ENCODE data around the gene RSPO3. TPM values are rescaled to one million over a fixed set of nuclear protein-coding genes. Genes with fewer than 3 reads are reported as not detected.
"Not testable (repeated sequence)": the region's sequence is repeated elsewhere in the genome, so short reads cannot be mapped to it uniquely, and the experiment has no call there.

RSPO3 gene
- total RNA-seq, 6 donors from 2014 or later, result 0.22 to 6.7 (median 1.4) TPM

GRCh38 chr6:127096167-127096566 is 22.3 kb upstream of the RSPO3 start:
- no peaks in the 10 kb centered on the region for H3K36me3 ChIP-seq
- ATAC-seq (ENCODE audit: low FRiP score in 2 of 2) (no peak), DNase-seq (no peak)
- H3K4me3 ChIP-seq, result no peak overlapping the region
- H3K4me1 ChIP-seq, result no peaks in the 10 kb centered on the region
- WGBS, 2 donors, result 72 to 86% methylated on average over 5 of the region's 5 CpGs
- no peaks in the 10 kb centered on the region for H3K27me3 ChIP-seq
- H3K9me3 ChIP-seq, result no peaks in the 10 kb centered on the region
- no peak for TF ChIP-seq POLR2A (IDR thresholded peaks at IDR 0.05)
- H3K27ac ChIP-seq, result no peak overlapping the region

GRCh38 chr6:127097442-127097841 is 21.0 kb upstream of the RSPO3 start:
- not testable (repeated sequence) for DNase-seq; H3K4me1 ChIP-seq; ATAC-seq (ENCODE audit: low FRiP score in 2 of 2); H3K9me3 ChIP-seq; H3K27me3 ChIP-seq; H3K27ac ChIP-seq; H3K4me3 ChIP-seq; H3K36me3 ChIP-seq
- 87 to 93% methylated on average over 5 of the region's 5 CpGs for WGBS, 2 donors

DNA sequence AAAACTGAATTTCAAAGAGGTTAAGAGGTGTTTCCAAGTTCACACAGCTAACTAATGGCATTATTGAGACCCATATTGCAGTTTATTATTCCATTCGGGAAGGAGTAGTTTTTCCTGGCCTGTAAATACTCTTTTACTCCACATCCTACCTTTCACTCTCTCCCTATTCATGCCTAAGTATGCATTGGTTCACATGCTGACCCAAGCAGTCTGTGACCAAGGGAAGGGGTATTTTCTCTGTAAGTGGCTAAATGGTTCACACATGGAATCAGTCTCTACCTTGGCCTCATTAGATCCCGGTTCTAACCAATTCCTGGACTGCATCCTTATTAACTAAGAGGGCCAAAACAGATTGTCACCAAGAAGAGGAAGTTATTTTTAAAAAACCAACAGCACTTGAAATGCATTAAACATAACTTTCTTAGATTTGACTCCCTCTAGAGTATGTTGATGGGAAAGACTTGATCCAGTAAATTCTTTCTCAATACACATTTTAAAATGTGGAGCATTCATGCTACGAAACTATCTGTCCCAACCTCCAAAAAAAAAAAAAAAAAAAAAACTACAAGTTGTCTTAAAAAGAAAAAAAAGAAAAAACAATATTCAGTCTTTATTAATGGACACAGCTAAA is 17.8 kb upstream of the RSPO3 start:
- no peak for DNase-seq

DNA sequence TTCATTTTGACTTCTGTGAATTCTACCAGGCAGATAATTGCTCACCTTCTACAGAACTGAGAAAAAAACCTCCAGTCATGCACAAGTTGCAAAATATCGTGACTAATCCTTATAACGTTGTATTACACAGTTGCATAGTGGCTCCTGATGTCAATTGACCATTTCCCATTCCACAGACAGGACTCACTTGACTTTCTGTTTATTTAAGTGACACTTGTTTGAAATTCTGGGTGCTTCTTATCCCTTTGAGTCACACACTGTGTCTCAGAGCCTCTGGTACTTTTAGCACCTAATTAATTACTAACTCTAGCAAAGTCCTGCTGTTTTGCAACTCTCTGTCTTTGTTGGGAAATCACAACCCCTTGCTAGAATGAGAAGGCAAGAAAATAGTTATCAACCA is 16.2 kb upstream of the RSPO3 start:
- Histone ChIP-seq H3K9me3 (no peaks in the 10 kb centered on the region), H3K4me1 (peaks cover 0 to 4% (median 2%) of the 10 kb centered on the region in 4 donors), H3K36me3 (no peaks in the 10 kb centered on the region), H3K4me3 (no peak overlapping the region), H3K27me3 (no peaks in the 10 kb centered on the region), H3K27ac (no peak overlapping the region)
- 21 to 32% methylated on average over 2 of the region's 2 CpGs for WGBS, 2 donors
- DNase-seq, result no peak
- TF ChIP-seq POLR2AphosphoS5 (IDR thresholded peaks at IDR 0.05) (peak in 1 of 2 donors; percentile 54), CTCF (IDR thresholded peaks at IDR 0.05) (no peak), EP300 (IDR thresholded peaks at IDR 0.05) (peak in 2 of 4 donors; percentile 1 to 43)
- peak; percentile 63 to 71 for ATAC-seq (ENCODE audit: low FRiP score in 2 of 2)

More for the DNA sequence above, 17.8 kb upstream of the RSPO3 start:
- Histone ChIP-seq H3K4me1 (peaks cover 0 to 4% (median 2%) of the 10 kb centered on the region in 4 donors), H3K4me3 (no peak overlapping the region), H3K36me3 (no peaks in the 10 kb centered on the region), H3K9me3 (no peaks in the 10 kb centered on the region), H3K27ac (no peak overlapping the region), H3K27me3 (no peaks in the 10 kb centered on the region)
- 31 to 39% methylated on average over 3 of the region's 3 CpGs for WGBS, 2 donors
- ATAC-seq (ENCODE audit: low FRiP score in 2 of 2), result peak in 1 of 2 donors; percentile 41
- no peak for TF ChIP-seq POLR2A (IDR thresholded peaks at IDR 0.05)
- TF ChIP-seq CTCF (IDR thresholded peaks at IDR 0.05), result peak in 4 of 6 experiments; percentile 10 to 30 (median 16)

GRCh38 chr6:127102859-127103258 is 15.6 kb upstream of the RSPO3 start:
- Histone ChIP-seq H3K27me3 (no peaks in the 10 kb centered on the region), H3K36me3 (no peaks in the 10 kb centered on the region), H3K27ac (no peak overlapping the region), H3K9me3 (no peaks in the 10 kb centered on the region), H3K4me1 (peaks cover 0 to 4% (median 2%) of the 10 kb centered on the region in 4 donors), H3K4me3 (no peak overlapping the region)
- no peak for TF ChIP-seq POLR2A (IDR thresholded peaks at IDR 0.05)
- no peak for DNase-seq
- ATAC-seq (ENCODE audit: low FRiP score in 2 of 2), result no peak
- 90 to 92% methylated on average over 3 of the region's 3 CpGs for WGBS, 2 donors

- WGBS, 2 donors, result 68 to 76% methylated on average over 2 of the region's 2 CpGs
- Histone ChIP-seq H3K4me1 (peaks cover 0 to 4% (median 2%) of the 10 kb centered on the region in 4 donors), H3K4me3 (no peak overlapping the region), H3K36me3 (no peaks in the 10 kb centered on the region), H3K27ac (no peak overlapping the region), H3K9me3 (no peaks in the 10 kb centered on the region), H3K27me3 (no peaks in the 10 kb centered on the region)
- TF ChIP-seq POLR2A (IDR thresholded peaks at IDR 0.05) (no peak), CTCF (IDR thresholded peaks at IDR 0.05) (no peak), POLR2AphosphoS5 (IDR thresholded peaks at IDR 0.05) (no peak), EP300 (IDR thresholded peaks at IDR 0.05) (no peak)
- DNase-seq, result no peak
- ATAC-seq (ENCODE audit: low FRiP score in 2 of 2), result no peak
Observed at GRCh38 chr6:127103482-127103881, 15.0 kb upstream of the RSPO3 start.

Data from upper lobe of left lung (tissue), 6 donors.